ENCODE results near the gene FLT3. TPM values are rescaled to one million over a fixed set of nuclear protein-coding genes. Genes with fewer than 3 reads are reported as not detected.

The FLT3 gene
- polyA plus RNA-seq, 3 donors = 2.1 to 5.3 (median 3.7) TPM

GRCh38 chr13:28048768-28049167 is 51.6 kb downstream of the FLT3 start:
- WGBS (ENCODE audit: insufficient coverage) = 80% methylated on average over 1 of the region's 6 CpGs
- intact Hi-C loops (cut with micrococcal nuclease) = loop anchor here in 1 of 2 donors (5.0 kb wide), 1 partner anchor 89 kb away; the partner anchor contains the start of gene PAN3
- H3K9ac ChIP-seq (ENCODE audit: insufficient read depth, low read length, poor library complexity, severe bottlenecking) = no peak overlapping the region

DNA sequence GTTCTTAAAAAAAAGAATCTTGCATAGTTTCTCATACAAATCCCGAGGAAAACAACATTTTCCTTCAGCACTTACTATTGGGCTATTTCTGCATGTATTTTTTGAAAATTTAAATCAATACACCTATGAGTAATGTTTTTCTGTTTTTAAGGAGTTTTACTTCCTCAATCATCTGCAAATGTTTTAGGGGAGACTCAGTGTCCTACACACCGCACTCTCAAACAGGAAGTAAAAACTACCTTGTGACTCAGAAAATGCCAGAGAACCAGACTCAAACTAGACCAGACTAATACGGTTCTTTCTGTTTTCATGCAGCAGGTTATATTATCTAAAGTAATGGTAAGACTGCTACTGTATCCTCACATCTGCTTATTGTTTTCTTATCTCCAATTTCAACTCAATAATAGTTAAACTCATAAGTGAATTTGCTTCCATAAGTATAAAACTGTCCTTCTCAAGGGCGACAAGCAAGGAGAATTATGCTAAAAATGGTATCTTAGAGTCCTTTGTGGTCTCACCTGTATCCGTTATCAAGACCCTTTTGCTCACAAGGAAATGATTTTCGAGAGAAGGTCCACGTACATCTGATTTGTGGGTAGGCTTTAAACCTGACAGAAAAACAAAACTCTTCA is 52.5 kb downstream of the FLT3 start:
- peaks cover 29% of the 10 kb centered on the region for H3K4me1 Mint-ChIP-seq
- H3K4me3 ChIP-seq (replicated peaks in 1 of 3; ENCODE audit: low read depth in 2 of 3, low read length in 3 of 3) = peak overlapping the region in 1 of 3 experiments; percentile 17
- peak overlapping the region in 1 of 2 donors; percentile 39 for H3K27ac ChIP-seq (ENCODE audit: low read depth in 1 of 2, low read length in 2 of 2)
- H3K27ac Mint-ChIP-seq = peak overlapping the region in 1 of 7 donors; percentile 42
- H3K4me3 Mint-ChIP-seq = no peak overlapping the region
- no CpG with 5 or more reads among the region's 7 CpGs for WGBS (ENCODE audit: insufficient coverage)
- H3K36me3 Mint-ChIP-seq = peaks cover 0 to 9% of the 10 kb centered on the region in 2 donors
- no peaks in the 10 kb centered on the region for H3K9me3 ChIP-seq (replicated peaks in 1 of 2; ENCODE audit: control insufficient read depth in 1 of 2, insufficient read depth in 1 of 2, low read length in 2 of 2)
- intact Hi-C loops (cut with micrococcal nuclease) = loop anchor here in 1 of 2 donors (5.0 kb wide), 1 partner anchor 89 kb away; the partner anchor contains the start of gene PAN3
- no peaks in the 10 kb centered on the region for H3K27me3 ChIP-seq (ENCODE audit: control insufficient read depth in 2 of 2, insufficient read depth in 2 of 2, low read length in 2 of 2)
- H3K9ac ChIP-seq (ENCODE audit: insufficient read depth, low read length, poor library complexity, severe bottlenecking) = no peak overlapping the region
- peaks cover 0 to 4% (median 0%) of the 10 kb centered on the region in 3 donors for H3K27me3 Mint-ChIP-seq (ENCODE audit: low read depth in 3 of 3)
- TF ChIP-seq, protein P1, sequence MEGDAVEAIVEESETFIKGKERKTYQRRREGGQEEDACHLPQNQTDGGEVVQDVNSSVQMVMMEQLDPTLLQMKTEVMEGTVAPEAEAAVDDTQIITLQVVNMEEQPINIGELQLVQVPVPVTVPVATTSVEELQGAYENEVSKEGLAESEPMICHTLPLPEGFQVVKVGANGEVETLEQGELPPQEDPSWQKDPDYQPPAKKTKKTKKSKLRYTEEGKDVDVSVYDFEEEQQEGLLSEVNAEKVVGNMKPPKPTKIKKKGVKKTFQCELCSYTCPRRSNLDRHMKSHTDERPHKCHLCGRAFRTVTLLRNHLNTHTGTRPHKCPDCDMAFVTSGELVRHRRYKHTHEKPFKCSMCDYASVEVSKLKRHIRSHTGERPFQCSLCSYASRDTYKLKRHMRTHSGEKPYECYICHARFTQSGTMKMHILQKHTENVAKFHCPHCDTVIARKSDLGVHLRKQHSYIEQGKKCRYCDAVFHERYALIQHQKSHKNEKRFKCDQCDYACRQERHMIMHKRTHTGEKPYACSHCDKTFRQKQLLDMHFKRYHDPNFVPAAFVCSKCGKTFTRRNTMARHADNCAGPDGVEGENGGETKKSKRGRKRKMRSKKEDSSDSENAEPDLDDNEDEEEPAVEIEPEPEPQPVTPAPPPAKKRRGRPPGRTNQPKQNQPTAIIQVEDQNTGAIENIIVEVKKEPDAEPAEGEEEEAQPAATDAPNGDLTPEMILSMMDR (IDR thresholded peaks at IDR 0.05) = no peak
- peak; percentile 52 to 86 (median 81) for DNase-seq
- no peaks in the 10 kb centered on the region for H3K79me2 ChIP-seq (ENCODE audit: insufficient read depth, low read length)
- H2AFZ ChIP-seq (ENCODE audit: insufficient read depth, low read depth, low read length, poor library complexity, severe bottlenecking) = no peak overlapping the region
- H3K4me2 ChIP-seq (replicated peaks; ENCODE audit: extremely low read depth, low read length, poor library complexity, severe bottlenecking) = no peak overlapping the region
- H3K4me1 ChIP-seq (ENCODE audit: control insufficient read depth in 1 of 2, insufficient read depth in 2 of 2, low read length in 2 of 2) = peaks cover 20 to 30% of the 10 kb centered on the region in 2 donors
- no peaks in the 10 kb centered on the region for H3K36me3 ChIP-seq (replicated peaks in 1 of 2; ENCODE audit: control insufficient read depth in 1 of 2, insufficient read depth in 2 of 2, low read length in 2 of 2)
- H4K20me1 ChIP-seq (ENCODE audit: insufficient read depth, low read length) = no peaks in the 10 kb centered on the region
- no peaks in the 10 kb centered on the region for H3K9me3 Mint-ChIP-seq

More at GRCh38 chr13:28048768-28049167, 51.6 kb downstream of the FLT3 start:
- Mint-ChIP-seq H3K4me3 (no peak overlapping the region), H3K36me3 (peaks cover 0 to 9% of the 10 kb centered on the region in 2 donors), H3K4me1 (peaks cover 27% of the 10 kb centered on the region), H3K27me3 (ENCODE audit: low read depth in 3 of 3) (no peaks in the 10 kb centered on the region), H3K27ac (peak overlapping the region in 2 of 7 donors; percentile 42 to 46), H3K9me3 (no peaks in the 10 kb centered on the region)
- TF ChIP-seq, protein P1 (IDR thresholded peaks at IDR 0.05) = no peak
- no peak overlapping the region for H3K4me3 ChIP-seq (replicated peaks in 1 of 3; ENCODE audit: low read depth in 2 of 3, low read length in 3 of 3)
- no peaks in the 10 kb centered on the region for H3K27me3 ChIP-seq (ENCODE audit: control insufficient read depth in 2 of 2, insufficient read depth in 2 of 2, low read length in 2 of 2)
- H4K20me1 ChIP-seq (ENCODE audit: insufficient read depth, low read length) = no peaks in the 10 kb centered on the region
- H3K4me1 ChIP-seq (ENCODE audit: control insufficient read depth in 1 of 2, insufficient read depth in 2 of 2, low read length in 2 of 2) = peaks cover 16 to 23% of the 10 kb centered on the region in 2 donors
- no peaks in the 10 kb centered on the region for H3K79me2 ChIP-seq (ENCODE audit: insufficient read depth, low read length)
- H3K27ac ChIP-seq (ENCODE audit: low read depth in 1 of 2, low read length in 2 of 2) = peak overlapping the region in 1 of 2 donors; percentile 39
- H3K36me3 ChIP-seq (replicated peaks in 1 of 2; ENCODE audit: control insufficient read depth in 1 of 2, insufficient read depth in 2 of 2, low read length in 2 of 2) = no peaks in the 10 kb centered on the region
- no peak for DNase-seq
- H3K9me3 ChIP-seq (replicated peaks in 1 of 2; ENCODE audit: control insufficient read depth in 1 of 2, insufficient read depth in 1 of 2, low read length in 2 of 2) = no peaks in the 10 kb centered on the region
- no peak overlapping the region for H3K4me2 ChIP-seq (replicated peaks; ENCODE audit: extremely low read depth, low read length, poor library complexity, severe bottlenecking)
- no peak overlapping the region for H2AFZ ChIP-seq (ENCODE audit: insufficient read depth, low read depth, low read length, poor library complexity, severe bottlenecking)
